AG08396 (cell line): ENCODE results near the gene TFB2M.
"Not testable (repeated sequence)": the region's sequence is repeated elsewhere in the genome, so short reads cannot be mapped to it uniquely, and the experiment has no call there.

Source experiments
- DNase-seq: peaks from one replicate; pipeline ENCODE4 v3.0.0; 2012; ENCODE audit warnings: low spot score, mixed read lengths

Gene TFB2M

GRCh38 chr1:246582301-246583055, 16.4 kb upstream of the TFB2M start:
- no peak for DNase-seq

GRCh38 chr1:246580497-246581370, 14.7 kb upstream of the TFB2M start:
- DNase-seq: no peak

GRCh38 chr1:246579818-246580217, 13.8 kb upstream of the TFB2M start:
- no peak for DNase-seq

GRCh38 chr1:246577720-246578106, 11.7 kb upstream of the TFB2M start:
- no peak for DNase-seq

- DNase-seq: no peak
Observed at GRCh38 chr1:246577082-246577719, 11.1 kb upstream of the TFB2M start.

- no peak for DNase-seq
Observed at GRCh38 chr1:246576709-246577032, 10.6 kb upstream of the TFB2M start.

- DNase-seq: no peak
Observed at GRCh38 chr1:246573491-246573890, 7.4 kb upstream of the TFB2M start.

- DNase-seq: no peak
Observed at GRCh38 chr1:246572785-246573184, 6.7 kb upstream of the TFB2M start.

GRCh38 chr1:246571953-246572352, 5.9 kb upstream of the TFB2M start:
- DNase-seq: no peak

GRCh38 chr1:246571309-246571708, 5.2 kb upstream of the TFB2M start:
- DNase-seq: not testable (repeated sequence)

- no peak for DNase-seq
Observed at GRCh38 chr1:246569248-246570238, 3.5 kb upstream of the TFB2M start.

- DNase-seq: no peak
Observed at GRCh38 chr1:246567646-246568235, 1.7 kb upstream of the TFB2M start.

GRCh38 chr1:246566813-246567645, 968 bp upstream of the TFB2M start:
- peak; percentile 72 for DNase-seq

GRCh38 chr1:246565751-246566127, 322 bp downstream of the TFB2M start:
- no peak for DNase-seq

GRCh38 chr1:246564839-246565750, 966 bp downstream of the TFB2M start:
- DNase-seq: no peak

- not testable (repeated sequence) for DNase-seq
Observed at GRCh38 chr1:246560833-246561232, 5.2 kb downstream of the TFB2M start.

GRCh38 chr1:246559310-246559709, 6.8 kb downstream of the TFB2M start:
- DNase-seq: no peak

GRCh38 chr1:246558041-246558440, 8.0 kb downstream of the TFB2M start:
- DNase-seq: no peak

- DNase-seq: no peak
Observed at GRCh38 chr1:246554201-246554600, 11.9 kb downstream of the TFB2M start.
